Stomach smooth muscle (tissue), 2 donors: ENCODE measurements around the gene TMEM150C.
"Not testable (repeated sequence)": the region's sequence is repeated elsewhere in the genome, so short reads cannot be mapped to it uniquely, and the experiment has no call there.

Source experiments
- H3K27ac ChIP-seq: one replicate; pipeline ENCODE4 v1.7.0; 2013; ENCODE audit warnings: mild to moderate bottlenecking, low read length, inconsistent platforms
- H3K27me3 ChIP-seq, 2 donors: one replicate each; pipeline ENCODE4 v1.7.0; 2013; ENCODE audit warnings: low read length in 2 of 2; ENCODE audit not compliant: insufficient read depth in 2 of 2, control insufficient read depth in 1 of 2
- H3K36me3 ChIP-seq, 2 donors: one replicate each; pipeline ENCODE4 v1.7.0; 2013; ENCODE audit warnings: low read length in 2 of 2; ENCODE audit not compliant: control insufficient read depth in 2 of 2, insufficient read depth in 2 of 2
- H3K4me1 ChIP-seq: one replicate; pipeline ENCODE4 v1.7.0; 2013; ENCODE audit warnings: low read length; ENCODE audit not compliant: control insufficient read depth, insufficient read depth
- H3K4me3 ChIP-seq, 2 donors: one replicate each; pipeline ENCODE4 v1.7.0; 2013; ENCODE audit warnings: low read length in 2 of 2
- H3K9ac ChIP-seq, 2 donors: one replicate each; pipeline ENCODE4 v1.7.0; 2013; ENCODE audit warnings: low read length in 2 of 2, mild to moderate bottlenecking in 1 of 2
- H3K9me3 ChIP-seq, 2 donors: one replicate each; pipeline ENCODE4 v1.7.0; 2013; ENCODE audit warnings: low read length in 2 of 2; ENCODE audit not compliant: control insufficient read depth in 2 of 2
- donor health status: healthy.
- donor health status: Pancreatic carcinoma.

The TMEM150C gene

GRCh38 chr4:82475931-82476330 is 85.9 kb downstream of the TMEM150C start:
- H3K27ac ChIP-seq, H3K36me3 ChIP-seq, H3K27me3 ChIP-seq, H3K9ac ChIP-seq, H3K4me3 ChIP-seq, H3K4me1 ChIP-seq, H3K9me3 ChIP-seq: not testable (repeated sequence)

GRCh38 chr4:82473621-82474164 is 88.1 kb downstream of the TMEM150C start:
- no peaks in the 10 kb centered on the region for H3K27me3 ChIP-seq
- no peaks in the 10 kb centered on the region for H3K4me1 ChIP-seq
- H3K36me3 ChIP-seq = no peaks in the 10 kb centered on the region
- H3K27ac ChIP-seq = no peak overlapping the region
- H3K9me3 ChIP-seq = no peaks in the 10 kb centered on the region
- H3K9ac ChIP-seq = no peak overlapping the region
- H3K4me3 ChIP-seq = no peak overlapping the region

GRCh38 chr4:82473080-82473479 is 88.7 kb downstream of the TMEM150C start:
- H3K4me1 ChIP-seq, H3K9ac ChIP-seq, H3K27ac ChIP-seq, H3K36me3 ChIP-seq, H3K9me3 ChIP-seq, H3K27me3 ChIP-seq, H3K4me3 ChIP-seq: not testable (repeated sequence)

- H3K9me3 ChIP-seq = no peaks in the 10 kb centered on the region
- H3K27ac ChIP-seq = no peak overlapping the region
- no peaks in the 10 kb centered on the region for H3K27me3 ChIP-seq
- no peaks in the 10 kb centered on the region for H3K36me3 ChIP-seq
- no peaks in the 10 kb centered on the region for H3K4me1 ChIP-seq
- no peak overlapping the region for H3K4me3 ChIP-seq
- H3K9ac ChIP-seq = no peak overlapping the region
Observed at GRCh38 chr4:82469791-82470345, 91.9 kb downstream of the TMEM150C start.

- Histone ChIP-seq H3K9ac (no peak overlapping the region), H3K9me3 (no peaks in the 10 kb centered on the region), H3K4me3 (no peak overlapping the region), H3K27me3 (no peaks in the 10 kb centered on the region), H3K27ac (no peak overlapping the region), H3K36me3 (no peaks in the 10 kb centered on the region), H3K4me1 (peaks cover 5% of the 10 kb centered on the region)
Observed at GRCh38 chr4:82467471-82467870, 94.3 kb downstream of the TMEM150C start.

- Histone ChIP-seq H3K9ac (no peak overlapping the region), H3K9me3 (no peaks in the 10 kb centered on the region), H3K36me3 (peaks cover 6 to 8% of the 10 kb centered on the region in 2 donors), H3K27me3 (no peaks in the 10 kb centered on the region), H3K27ac (no peak overlapping the region), H3K4me1 (peaks cover 5% of the 10 kb centered on the region), H3K4me3 (no peak overlapping the region)
Observed at GRCh38 chr4:82463221-82463620, 98.6 kb downstream of the TMEM150C start.

- Histone ChIP-seq H3K9ac (no peak overlapping the region), H3K9me3 (no peaks in the 10 kb centered on the region), H3K27me3 (no peaks in the 10 kb centered on the region), H3K36me3 (peaks cover 11 to 13% of the 10 kb centered on the region in 2 donors), H3K27ac (no peak overlapping the region), H3K4me3 (no peak overlapping the region), H3K4me1 (peaks cover 5% of the 10 kb centered on the region)
Observed at GRCh38 chr4:82462415-82462831, 99.4 kb downstream of the TMEM150C start.

- H3K4me3 ChIP-seq = no peak overlapping the region
- H3K27ac ChIP-seq = no peak overlapping the region
- no peaks in the 10 kb centered on the region for H3K9me3 ChIP-seq
- H3K4me1 ChIP-seq = peaks cover 5% of the 10 kb centered on the region
- peaks cover 16 to 17% of the 10 kb centered on the region in 2 donors for H3K36me3 ChIP-seq
- H3K27me3 ChIP-seq = no peaks in the 10 kb centered on the region
- no peak overlapping the region for H3K9ac ChIP-seq
Observed at GRCh38 chr4:82461710-82462109, 100.1 kb downstream of the TMEM150C start.

GRCh38 chr4:82458729-82459128 is 103.1 kb downstream of the TMEM150C start:
- Histone ChIP-seq H3K4me3 (no peak overlapping the region), H3K9ac (no peak overlapping the region), H3K27ac (no peak overlapping the region), H3K27me3 (no peaks in the 10 kb centered on the region), H3K36me3 (peaks cover 21 to 24% of the 10 kb centered on the region in 2 donors), H3K9me3 (no peaks in the 10 kb centered on the region), H3K4me1 (peaks cover 5% of the 10 kb centered on the region)

GRCh38 chr4:82457266-82457665 is 104.5 kb downstream of the TMEM150C start:
- Histone ChIP-seq H3K4me3 (no peak overlapping the region), H3K4me1 (no peaks in the 10 kb centered on the region), H3K9me3 (no peaks in the 10 kb centered on the region), H3K36me3 (peaks cover 21 to 24% of the 10 kb centered on the region in 2 donors), H3K27me3 (no peaks in the 10 kb centered on the region), H3K27ac (no peak overlapping the region), H3K9ac (no peak overlapping the region)

GRCh38 chr4:82452026-82452425 is 109.8 kb downstream of the TMEM150C start:
- H3K27ac ChIP-seq = no peak overlapping the region
- no peak overlapping the region for H3K9ac ChIP-seq
- no peak overlapping the region for H3K4me3 ChIP-seq
- H3K9me3 ChIP-seq = no peaks in the 10 kb centered on the region
- H3K36me3 ChIP-seq = peaks cover 22 to 30% of the 10 kb centered on the region in 2 donors
- H3K27me3 ChIP-seq = no peaks in the 10 kb centered on the region
- H3K4me1 ChIP-seq = no peaks in the 10 kb centered on the region
